GM19239 (cell line): Measurements from ENCODE around the gene CKMT1A.
A peak's percentile ranks its signal among the peaks of the same experiment; 100 is the strongest.
"Not testable (repeated sequence)": the region's sequence is repeated elsewhere in the genome, so short reads cannot be mapped to it uniquely, and the experiment has no call there.

ENCODE experiments used
- DNase-seq: peaks from one replicate; pipeline ENCODE4 v3.0.0; 2011; ENCODE audit warnings: low spot score; ENCODE audit not compliant: insufficient read length
- FAIRE-seq: peaks from 2 replicates; lab custom pipeline; 2011; peaks lifted over from hg19 to GRCh38; lab: Jason Lieb, UNC

CKMT1A gene

DNA sequence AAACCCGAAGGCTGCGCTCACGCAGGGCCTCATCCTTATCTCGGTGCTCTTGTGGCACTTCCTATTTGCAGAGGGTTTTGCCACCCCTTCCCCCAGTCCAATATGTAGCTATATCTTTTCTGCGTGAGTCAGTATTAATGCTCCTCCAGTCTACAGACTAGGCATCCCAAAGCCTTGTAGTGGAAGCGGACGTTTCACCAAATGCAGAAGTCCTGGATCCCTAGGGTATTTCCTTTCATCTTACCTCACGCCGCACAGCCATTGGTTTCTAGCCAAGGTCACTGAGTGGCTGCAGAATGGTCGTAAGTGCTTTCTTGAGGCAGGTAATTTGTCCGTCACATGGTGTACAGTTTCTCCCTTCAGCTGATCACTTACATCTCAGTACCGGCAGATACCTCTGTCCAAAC lies 53.2 kb downstream of the CKMT1A start:
- not testable (repeated sequence) for DNase-seq
- peak; percentile 89 for FAIRE-seq

DNA sequence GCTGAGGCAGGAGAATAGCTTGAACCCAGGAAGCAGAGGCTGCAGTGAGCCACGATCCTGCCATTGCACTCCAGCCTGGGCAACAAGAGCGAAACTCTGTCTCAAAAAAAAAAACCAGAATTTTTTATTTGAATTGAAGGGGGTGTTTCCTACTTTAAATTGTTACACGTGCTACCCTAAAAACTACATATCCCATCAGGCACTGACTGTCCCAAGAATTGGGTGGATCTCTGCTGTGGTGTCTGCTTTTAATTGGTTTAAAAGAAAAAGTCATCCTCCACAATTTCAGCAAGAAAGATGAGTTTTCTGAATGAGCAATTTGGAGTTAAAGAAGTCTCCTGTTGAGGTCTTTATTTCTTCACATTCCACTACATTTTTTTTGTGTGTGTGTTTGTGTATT lies 54.7 kb downstream of the CKMT1A start:
- FAIRE-seq (no peak), DNase-seq (no peak)
